NCI-H748 (cell line): ENCODE results near the gene SNRNP200.
"Not testable (repeated sequence)": the region's sequence is repeated elsewhere in the genome, so short reads cannot be mapped to it uniquely, and the experiment has no call there.

ENCODE experiments used
- DNase-seq: peaks from one replicate; lab custom pipeline; 2025; ENCODE audit not compliant: unreplicated experiment; lab: John Stamatoyannopoulos, UW

The SNRNP200 gene

GRCh38 chr2:96274355-96275056 is 30.8 kb downstream of the SNRNP200 start:
- no peak for DNase-seq

DNA sequence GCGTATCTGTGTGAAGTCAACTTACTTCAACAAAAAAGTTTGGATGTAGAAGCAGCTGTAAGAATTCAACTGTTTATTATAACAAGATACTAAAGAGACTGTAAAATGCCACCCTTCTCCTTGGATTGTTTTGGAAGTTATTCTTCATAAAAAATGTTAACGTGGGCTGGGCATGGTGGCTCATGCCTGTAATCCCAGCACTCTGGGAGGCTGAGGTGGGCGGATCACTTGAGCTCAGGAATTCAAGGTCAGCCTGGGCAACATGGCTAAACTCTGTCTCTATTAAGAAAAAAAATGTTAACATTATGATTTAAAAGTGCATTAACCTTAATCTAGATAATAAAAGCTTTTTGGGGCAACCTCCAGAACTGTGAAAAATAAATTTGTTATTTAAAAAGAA is 31.6 kb downstream of the SNRNP200 start:
- DNase-seq, result no peak

DNA sequence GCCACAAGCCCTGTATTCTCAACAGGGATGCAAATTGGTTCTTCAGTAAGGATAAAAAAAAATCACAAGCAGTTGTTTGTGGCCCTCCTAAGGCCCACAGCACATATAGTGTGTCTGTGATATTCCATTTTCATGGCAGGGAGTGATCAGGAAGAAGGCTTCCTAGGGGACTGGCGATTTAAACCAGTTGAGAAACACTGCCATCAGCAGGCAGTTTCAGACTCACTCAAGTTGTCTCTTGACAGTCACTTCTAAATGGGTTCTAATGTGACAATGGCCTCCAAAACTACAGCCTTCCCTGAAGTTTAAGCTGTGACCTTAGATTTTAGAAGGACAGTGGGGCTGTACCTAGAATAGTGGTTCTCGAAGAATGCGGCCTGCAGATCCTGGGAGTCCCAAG is 33.4 kb downstream of the SNRNP200 start:
- DNase-seq, result no peak

DNA sequence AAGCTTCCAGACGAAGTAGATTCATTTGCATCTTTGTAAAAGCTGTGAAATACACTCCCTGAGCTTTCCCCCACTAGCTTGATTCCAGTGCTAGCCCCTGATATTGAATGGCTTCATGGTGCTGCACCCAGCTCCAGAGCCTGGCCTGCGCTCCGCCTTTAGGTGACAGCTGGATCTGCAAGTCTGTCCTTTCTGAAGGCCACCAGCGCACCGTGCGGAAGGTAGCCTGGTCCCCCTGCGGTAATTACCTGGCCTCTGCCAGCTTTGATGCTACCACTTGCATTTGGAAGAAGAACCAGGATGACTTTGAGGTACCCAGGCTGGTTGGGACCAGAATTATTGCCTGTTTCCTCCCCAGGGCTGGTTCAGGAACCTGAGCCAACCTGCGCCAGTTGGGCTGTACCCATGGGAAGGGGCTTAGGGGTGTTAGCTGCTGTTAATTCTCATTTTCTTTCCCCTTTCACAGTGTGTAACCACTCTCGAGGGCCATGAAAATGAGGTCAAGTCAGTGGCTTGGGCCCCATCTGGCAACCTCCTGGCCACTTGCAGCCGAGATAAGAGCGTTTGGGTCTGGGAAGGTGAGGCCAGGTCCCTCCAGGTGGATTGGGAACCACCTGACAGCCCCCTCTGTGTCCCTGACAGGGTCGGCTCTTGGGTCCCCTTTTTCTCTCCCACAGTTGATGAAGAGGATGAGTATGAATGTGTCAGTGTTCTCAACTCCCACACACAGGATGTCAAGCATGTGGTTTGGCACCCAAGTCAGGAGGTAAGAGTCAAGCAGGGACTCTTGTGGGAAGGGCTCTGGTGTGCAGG is 38.0 kb downstream of the SNRNP200 start:
- peak; percentile 31 for DNase-seq

- peak; percentile 95 for DNase-seq
Observed at GRCh38 chr2:96265840-96266679, 39.3 kb downstream of the SNRNP200 start, which contains the start of the genes CIAO1 and TMEM127. CIAO1 (plus strand) TSS chr2:96266225; CDS start chr2:96266351, 126 bp downstream. TMEM127 (minus strand) TSS chr2:96265997; CDS start chr2:96265381, 616 bp downstream.

DNA sequence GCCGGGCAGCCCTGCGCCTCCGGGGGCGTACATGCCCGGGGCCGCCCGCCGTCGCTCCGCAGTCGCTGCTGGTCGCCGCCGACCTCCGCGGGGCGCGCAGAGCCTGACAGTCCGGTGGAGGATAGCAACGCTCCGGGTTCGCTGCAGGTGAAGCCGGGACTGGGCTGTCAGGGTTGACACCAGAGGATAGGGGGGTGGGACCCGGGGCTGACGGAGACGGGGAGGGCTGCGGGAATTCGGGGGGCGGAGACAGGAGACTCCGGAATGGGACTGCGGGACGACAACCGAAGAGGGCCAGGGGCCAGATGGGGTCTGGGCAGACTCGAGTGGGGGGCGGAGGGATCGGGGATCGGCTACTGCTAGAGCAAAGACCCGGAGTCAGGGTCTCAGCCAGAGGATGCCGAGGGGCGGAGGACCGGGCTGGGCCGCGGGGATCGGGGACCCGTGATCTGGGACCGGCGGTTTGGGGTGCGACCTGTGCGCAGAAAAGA is 40.0 kb downstream of the SNRNP200 start:
- DNase-seq, result peak; percentile 23

DNA sequence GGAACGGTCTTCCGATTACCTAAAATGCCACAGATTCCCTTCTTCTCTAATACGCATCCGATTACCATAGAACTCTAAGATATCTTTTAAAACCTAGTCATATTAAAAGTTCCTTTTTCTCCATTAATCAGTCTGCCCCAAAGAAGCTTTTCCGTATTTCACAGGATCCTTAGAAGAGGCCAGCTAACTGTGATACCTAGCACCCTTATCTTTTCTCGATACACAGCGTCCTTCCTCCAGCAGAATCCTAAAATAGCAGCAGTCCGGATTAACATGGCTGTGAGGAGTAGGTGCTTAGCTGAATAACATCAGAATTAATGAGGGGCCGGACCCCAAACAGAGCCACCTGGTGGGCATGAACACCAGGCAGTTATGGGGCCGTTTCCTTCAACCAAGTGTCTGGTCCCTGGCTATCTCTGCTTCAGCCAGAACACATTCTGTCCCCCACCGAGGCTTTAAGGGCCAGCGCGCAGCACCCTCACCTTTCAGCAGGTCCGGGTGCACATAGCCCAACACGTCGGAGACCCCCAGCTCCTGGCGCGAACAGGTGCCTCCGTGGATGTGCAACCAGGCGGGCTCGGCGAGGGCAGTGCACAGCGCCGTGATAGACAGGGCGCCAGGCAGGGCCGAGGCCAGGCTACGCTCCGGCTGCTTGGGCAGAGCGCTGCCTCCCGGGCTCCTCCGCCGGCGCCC is 40.5 kb downstream of the SNRNP200 start:
- peak; percentile 18 for DNase-seq

DNA sequence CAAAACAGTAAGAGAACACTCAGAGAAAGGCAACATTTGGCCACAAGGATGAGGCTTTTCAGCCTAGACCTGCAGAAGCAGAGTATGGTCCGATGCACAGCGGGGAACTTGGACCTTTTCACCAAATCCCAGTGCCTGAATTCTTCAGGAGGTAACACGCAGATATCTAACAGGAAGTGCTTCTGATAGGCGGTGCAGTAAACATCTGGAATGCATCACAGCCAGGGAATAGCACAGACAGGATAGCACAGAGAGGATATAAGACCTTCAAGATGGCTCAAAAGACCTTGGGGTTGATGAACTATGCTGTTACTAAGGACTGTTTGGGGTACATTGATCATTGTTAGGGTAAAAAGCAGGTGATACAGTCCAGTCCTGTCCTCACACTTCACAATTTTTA is 41.3 kb downstream of the SNRNP200 start:
- DNase-seq, result no peak

DNA sequence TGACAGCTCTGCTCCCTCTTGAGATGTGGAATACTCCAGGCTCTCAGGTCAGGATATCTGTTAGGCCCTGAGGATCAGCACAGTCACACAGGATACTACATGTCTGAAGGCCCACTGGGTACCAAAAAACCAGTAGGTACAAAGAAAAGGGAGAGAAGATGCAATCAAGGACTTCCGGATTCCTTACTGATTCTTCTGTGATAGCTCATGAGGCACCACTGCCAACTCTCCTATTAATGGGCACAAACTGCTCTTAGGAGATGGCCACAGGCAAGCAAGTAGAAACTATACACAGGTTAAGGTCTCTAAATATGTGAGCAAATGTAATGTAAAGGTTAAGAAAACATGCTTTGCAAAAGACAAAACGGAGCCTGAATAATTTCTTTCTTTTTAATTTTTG is 43.0 kb downstream of the SNRNP200 start:
- DNase-seq, result no peak

DNA sequence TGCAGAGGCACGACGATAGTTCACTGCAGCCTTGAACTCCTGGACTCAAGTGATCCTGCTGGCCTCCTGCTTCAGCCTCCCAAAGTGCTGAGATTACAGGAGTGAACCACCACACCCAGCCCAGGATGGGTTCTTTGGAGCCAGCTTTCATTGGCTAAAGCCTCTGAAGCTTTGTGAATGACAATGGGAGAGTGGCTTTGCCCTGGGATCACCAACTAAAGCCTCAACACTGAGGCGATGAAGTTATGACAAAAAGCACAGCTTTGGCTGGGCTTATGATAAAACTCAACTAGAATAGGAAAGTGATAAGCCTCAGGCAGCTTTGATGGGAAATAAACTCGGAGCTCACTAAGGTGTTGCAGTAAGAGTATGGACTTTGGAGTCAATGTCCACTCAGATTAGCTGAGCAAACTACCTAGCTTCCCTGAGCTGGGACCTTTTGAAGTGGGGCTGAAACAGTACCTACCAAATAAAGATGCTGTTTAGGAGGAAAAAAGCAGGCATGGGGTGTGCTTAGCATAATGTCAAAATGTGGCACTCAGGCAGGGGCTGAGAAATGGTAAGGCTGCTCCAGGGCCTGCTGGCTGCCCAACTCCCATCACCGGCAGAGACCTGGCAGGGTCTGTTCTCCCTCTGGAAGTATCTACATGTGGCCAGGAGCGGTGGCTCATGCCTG is 43.9 kb downstream of the SNRNP200 start:
- DNase-seq, result no peak

- peak; percentile 1 for DNase-seq
Observed at GRCh38 chr2:96260387-96261260, 44.7 kb downstream of the SNRNP200 start.

DNA sequence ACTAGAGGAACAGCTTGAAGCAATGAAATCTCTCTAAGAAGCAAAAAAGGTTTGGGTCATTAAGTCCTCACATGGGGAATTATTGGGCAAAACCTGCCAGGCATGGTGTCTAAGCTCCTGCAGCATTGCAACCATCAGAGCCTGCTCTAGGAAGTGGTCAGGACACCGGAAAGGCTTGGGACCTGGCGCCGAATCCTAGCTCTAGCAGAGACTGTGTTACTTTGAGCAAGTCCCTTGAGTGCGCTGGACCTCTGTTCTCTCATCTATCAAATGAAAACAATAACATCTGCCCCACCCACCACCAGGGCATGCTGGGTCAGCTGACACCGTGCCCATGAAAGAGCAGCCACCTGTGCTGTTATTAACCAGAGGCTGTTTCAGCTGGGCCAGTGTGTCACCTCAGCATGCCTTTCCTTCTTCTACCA is 45.8 kb downstream of the SNRNP200 start:
- no peak for DNase-seq

GRCh38 chr2:96258166-96259022 is 47.0 kb downstream of the SNRNP200 start:
- no peak for DNase-seq

- not testable (repeated sequence) for DNase-seq
Observed at GRCh38 chr2:96257744-96258143, 47.6 kb downstream of the SNRNP200 start.

GRCh38 chr2:96256611-96257113 is 48.7 kb downstream of the SNRNP200 start:
- no peak for DNase-seq

GRCh38 chr2:96254571-96254970 is 50.8 kb downstream of the SNRNP200 start:
- DNase-seq, result no peak

GRCh38 chr2:96253006-96253405 is 52.3 kb downstream of the SNRNP200 start:
- DNase-seq, result no peak

DNA sequence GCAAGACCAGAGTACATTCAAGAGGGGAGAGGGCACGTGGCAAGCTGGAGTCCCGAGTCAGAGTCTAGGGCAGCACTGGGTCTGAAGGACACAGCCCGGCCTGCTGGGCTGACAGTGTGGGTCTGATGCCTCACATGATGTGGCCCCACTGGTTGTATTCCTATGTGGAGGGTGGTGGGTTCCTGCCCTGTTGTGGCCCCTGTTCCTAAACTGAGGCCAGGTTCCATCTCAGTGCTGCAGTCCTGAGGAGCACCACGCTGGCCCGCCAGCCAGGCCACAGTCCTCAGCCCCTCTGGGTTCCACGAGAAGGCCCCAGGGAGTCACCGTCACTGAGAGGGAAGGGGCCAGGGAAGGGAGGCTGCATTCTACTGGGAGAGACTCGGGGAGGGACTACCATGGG is 52.8 kb downstream of the SNRNP200 start:
- no peak for DNase-seq
